HG03521 (cell line): ENCODE measurements around the gene U2AF1.
"Not testable (repeated sequence)": the region's sequence is repeated elsewhere in the genome, so short reads cannot be mapped to it uniquely, and the experiment has no call there.

Experiments
- ATAC-seq: cut with Tn5 transposase; IDR thresholded peaks from one replicate; pipeline ENCODE4 v1.9.1; 2021; ENCODE audit warnings: mild to moderate bottlenecking, moderate library complexity; ENCODE audit not compliant: unreplicated experiment

The U2AF1 gene

GRCh38 chr21:43106965-43107793 lies at the start of gene U2AF1:
TSS of gene U2AF1 (minus strand) at chr21:43107570. CDS start at chr21:43107494, 76 bp downstream.
- ATAC-seq: peak; percentile 89

- ATAC-seq: not testable (repeated sequence)
Observed at GRCh38 chr21:43153601-43154000, 46.2 kb upstream of the U2AF1 start.

GRCh38 chr21:43149344-43149743 lies 42.0 kb upstream of the U2AF1 start:
- not testable (repeated sequence) for ATAC-seq

GRCh38 chr21:43147999-43148398 lies 40.6 kb upstream of the U2AF1 start:
- ATAC-seq: not testable (repeated sequence)

GRCh38 chr21:43146637-43147036 lies 39.3 kb upstream of the U2AF1 start:
- ATAC-seq: not testable (repeated sequence)

- ATAC-seq: not testable (repeated sequence)
Observed at GRCh38 chr21:43141407-43141806, 34.0 kb upstream of the U2AF1 start.

- ATAC-seq: not testable (repeated sequence)
Observed at GRCh38 chr21:43138944-43139343, 31.6 kb upstream of the U2AF1 start.

- ATAC-seq: not testable (repeated sequence)
Observed at GRCh38 chr21:43134520-43134919, 27.1 kb upstream of the U2AF1 start.

GRCh38 chr21:43130094-43130493 lies 22.7 kb upstream of the U2AF1 start:
- not testable (repeated sequence) for ATAC-seq

- ATAC-seq: not testable (repeated sequence)
Observed at GRCh38 chr21:43115956-43116355, 8.6 kb upstream of the U2AF1 start.

GRCh38 chr21:43114483-43114882 lies 7.1 kb upstream of the U2AF1 start:
- ATAC-seq: not testable (repeated sequence)

- ATAC-seq: not testable (repeated sequence)
Observed at GRCh38 chr21:43109006-43109405, 1.6 kb upstream of the U2AF1 start.

- ATAC-seq: not testable (repeated sequence)
Observed at GRCh38 chr21:43108177-43108576, 807 bp upstream of the U2AF1 start.

GRCh38 chr21:43107794-43108137 lies 396 bp upstream of the U2AF1 start:
- not testable (repeated sequence) for ATAC-seq

GRCh38 chr21:43104642-43105041 lies 2.7 kb downstream of the U2AF1 start:
- ATAC-seq: not testable (repeated sequence)

GRCh38 chr21:43102281-43102680 lies 5.1 kb downstream of the U2AF1 start:
- ATAC-seq: not testable (repeated sequence)

GRCh38 chr21:43101676-43102075 lies 5.7 kb downstream of the U2AF1 start:
- ATAC-seq: not testable (repeated sequence)

GRCh38 chr21:43101000-43101399 lies 6.4 kb downstream of the U2AF1 start:
- not testable (repeated sequence) for ATAC-seq

GRCh38 chr21:43091979-43092614 lies 15.3 kb downstream of the U2AF1 start:
- ATAC-seq: not testable (repeated sequence)

GRCh38 chr21:43090947-43091346 lies 16.4 kb downstream of the U2AF1 start:
- not testable (repeated sequence) for ATAC-seq

GRCh38 chr21:43089463-43089862 lies 17.9 kb downstream of the U2AF1 start:
- ATAC-seq: not testable (repeated sequence)
